ENCODE results near the gene SLC12A2.

Gene SLC12A2

GRCh38 chr5:128099944-128100343 is 16.4 kb downstream of the SLC12A2 start:
- no peaks in the 10 kb centered on the region for H3K36me3 ChIP-seq (ENCODE audit: control insufficient read depth, insufficient read depth, low read length)
- H3K9ac ChIP-seq (ENCODE audit: low read depth, low read length) = no peak overlapping the region
- H3K4me3 ChIP-seq (ENCODE audit: low read depth, low read length) = no peak overlapping the region
- no peaks in the 10 kb centered on the region for H3K4me1 ChIP-seq (ENCODE audit: control insufficient read depth, insufficient read depth, low read length)
- no peaks in the 10 kb centered on the region for H3K27me3 ChIP-seq (ENCODE audit: control insufficient read depth, insufficient read depth, low read length)
- H3K9me3 ChIP-seq (ENCODE audit: control insufficient read depth, insufficient read depth, low read length) = peaks cover 5% of the 10 kb centered on the region

GRCh38 chr5:128100860-128101557 is 17.4 kb downstream of the SLC12A2 start:
- H3K4me3 ChIP-seq (ENCODE audit: low read depth, low read length) = no peak overlapping the region
- no peaks in the 10 kb centered on the region for H3K36me3 ChIP-seq (ENCODE audit: control insufficient read depth, insufficient read depth, low read length)
- peaks cover 5% of the 10 kb centered on the region for H3K9me3 ChIP-seq (ENCODE audit: control insufficient read depth, insufficient read depth, low read length)
- no peaks in the 10 kb centered on the region for H3K4me1 ChIP-seq (ENCODE audit: control insufficient read depth, insufficient read depth, low read length)
- H3K9ac ChIP-seq (ENCODE audit: low read depth, low read length) = no peak overlapping the region
- H3K27me3 ChIP-seq (ENCODE audit: control insufficient read depth, insufficient read depth, low read length) = no peaks in the 10 kb centered on the region

GRCh38 chr5:128101676-128102075 is 18.1 kb downstream of the SLC12A2 start:
- Histone ChIP-seq H3K9ac (ENCODE audit: low read depth, low read length) (no peak overlapping the region), H3K36me3 (ENCODE audit: control insufficient read depth, insufficient read depth, low read length) (no peaks in the 10 kb centered on the region), H3K4me3 (ENCODE audit: low read depth, low read length) (no peak overlapping the region), H3K9me3 (ENCODE audit: control insufficient read depth, insufficient read depth, low read length) (peaks cover 5% of the 10 kb centered on the region), H3K4me1 (ENCODE audit: control insufficient read depth, insufficient read depth, low read length) (no peaks in the 10 kb centered on the region), H3K27me3 (ENCODE audit: control insufficient read depth, insufficient read depth, low read length) (no peaks in the 10 kb centered on the region)

GRCh38 chr5:128105203-128105602 is 21.6 kb downstream of the SLC12A2 start:
- Histone ChIP-seq H3K4me3 (ENCODE audit: low read depth, low read length) (no peak overlapping the region), H3K36me3 (ENCODE audit: control insufficient read depth, insufficient read depth, low read length) (no peaks in the 10 kb centered on the region), H3K9me3 (ENCODE audit: control insufficient read depth, insufficient read depth, low read length) (no peaks in the 10 kb centered on the region), H3K9ac (ENCODE audit: low read depth, low read length) (no peak overlapping the region), H3K27me3 (ENCODE audit: control insufficient read depth, insufficient read depth, low read length) (no peaks in the 10 kb centered on the region), H3K4me1 (ENCODE audit: control insufficient read depth, insufficient read depth, low read length) (no peaks in the 10 kb centered on the region)

GRCh38 chr5:128109138-128109537 is 25.6 kb downstream of the SLC12A2 start:
- Histone ChIP-seq H3K36me3 (ENCODE audit: control insufficient read depth, insufficient read depth, low read length) (no peaks in the 10 kb centered on the region), H3K27me3 (ENCODE audit: control insufficient read depth, insufficient read depth, low read length) (no peaks in the 10 kb centered on the region), H3K9ac (ENCODE audit: low read depth, low read length) (no peak overlapping the region), H3K9me3 (ENCODE audit: control insufficient read depth, insufficient read depth, low read length) (no peaks in the 10 kb centered on the region), H3K4me3 (ENCODE audit: low read depth, low read length) (no peak overlapping the region), H3K4me1 (ENCODE audit: control insufficient read depth, insufficient read depth, low read length) (no peaks in the 10 kb centered on the region)

- H3K9ac ChIP-seq (ENCODE audit: low read depth, low read length) = no peak overlapping the region
- H3K27me3 ChIP-seq (ENCODE audit: control insufficient read depth, insufficient read depth, low read length) = no peaks in the 10 kb centered on the region
- H3K9me3 ChIP-seq (ENCODE audit: control insufficient read depth, insufficient read depth, low read length) = no peaks in the 10 kb centered on the region
- no peaks in the 10 kb centered on the region for H3K36me3 ChIP-seq (ENCODE audit: control insufficient read depth, insufficient read depth, low read length)
- no peaks in the 10 kb centered on the region for H3K4me1 ChIP-seq (ENCODE audit: control insufficient read depth, insufficient read depth, low read length)
- no peak overlapping the region for H3K4me3 ChIP-seq (ENCODE audit: low read depth, low read length)
Measured at GRCh38 chr5:128109766-128110165, 26.2 kb downstream of the SLC12A2 start.

- Histone ChIP-seq H3K4me3 (ENCODE audit: low read depth, low read length) (no peak overlapping the region), H3K27me3 (ENCODE audit: control insufficient read depth, insufficient read depth, low read length) (no peaks in the 10 kb centered on the region), H3K9ac (ENCODE audit: low read depth, low read length) (no peak overlapping the region), H3K36me3 (ENCODE audit: control insufficient read depth, insufficient read depth, low read length) (no peaks in the 10 kb centered on the region), H3K4me1 (ENCODE audit: control insufficient read depth, insufficient read depth, low read length) (no peaks in the 10 kb centered on the region), H3K9me3 (ENCODE audit: control insufficient read depth, insufficient read depth, low read length) (no peaks in the 10 kb centered on the region)
Measured at GRCh38 chr5:128111818-128112448, 28.4 kb downstream of the SLC12A2 start.

GRCh38 chr5:128116445-128116844 is 32.9 kb downstream of the SLC12A2 start:
- H3K4me1 ChIP-seq (ENCODE audit: control insufficient read depth, insufficient read depth, low read length) = no peaks in the 10 kb centered on the region
- H3K4me3 ChIP-seq (ENCODE audit: low read depth, low read length) = no peak overlapping the region
- no peaks in the 10 kb centered on the region for H3K27me3 ChIP-seq (ENCODE audit: control insufficient read depth, insufficient read depth, low read length)
- no peak overlapping the region for H3K9ac ChIP-seq (ENCODE audit: low read depth, low read length)
- H3K36me3 ChIP-seq (ENCODE audit: control insufficient read depth, insufficient read depth, low read length) = no peaks in the 10 kb centered on the region
- H3K9me3 ChIP-seq (ENCODE audit: control insufficient read depth, insufficient read depth, low read length) = no peaks in the 10 kb centered on the region

GRCh38 chr5:128118214-128118613 is 34.6 kb downstream of the SLC12A2 start:
- Histone ChIP-seq H3K27me3 (ENCODE audit: control insufficient read depth, insufficient read depth, low read length) (no peaks in the 10 kb centered on the region), H3K4me3 (ENCODE audit: low read depth, low read length) (no peak overlapping the region), H3K9ac (ENCODE audit: low read depth, low read length) (no peak overlapping the region), H3K4me1 (ENCODE audit: control insufficient read depth, insufficient read depth, low read length) (no peaks in the 10 kb centered on the region), H3K36me3 (ENCODE audit: control insufficient read depth, insufficient read depth, low read length) (no peaks in the 10 kb centered on the region), H3K9me3 (ENCODE audit: control insufficient read depth, insufficient read depth, low read length) (no peaks in the 10 kb centered on the region)

- H3K36me3 ChIP-seq (ENCODE audit: control insufficient read depth, insufficient read depth, low read length) = no peaks in the 10 kb centered on the region
- H3K27me3 ChIP-seq (ENCODE audit: control insufficient read depth, insufficient read depth, low read length) = no peaks in the 10 kb centered on the region
- H3K4me1 ChIP-seq (ENCODE audit: control insufficient read depth, insufficient read depth, low read length) = no peaks in the 10 kb centered on the region
- H3K4me3 ChIP-seq (ENCODE audit: low read depth, low read length) = no peak overlapping the region
- H3K9me3 ChIP-seq (ENCODE audit: control insufficient read depth, insufficient read depth, low read length) = no peaks in the 10 kb centered on the region
- no peak overlapping the region for H3K9ac ChIP-seq (ENCODE audit: low read depth, low read length)
Measured at GRCh38 chr5:128121651-128122050, 38.1 kb downstream of the SLC12A2 start.

GRCh38 chr5:128123936-128124335 is 40.4 kb downstream of the SLC12A2 start:
- no peak overlapping the region for H3K4me3 ChIP-seq (ENCODE audit: low read depth, low read length)
- no peaks in the 10 kb centered on the region for H3K4me1 ChIP-seq (ENCODE audit: control insufficient read depth, insufficient read depth, low read length)
- H3K9me3 ChIP-seq (ENCODE audit: control insufficient read depth, insufficient read depth, low read length) = no peaks in the 10 kb centered on the region
- H3K36me3 ChIP-seq (ENCODE audit: control insufficient read depth, insufficient read depth, low read length) = no peaks in the 10 kb centered on the region
- H3K9ac ChIP-seq (ENCODE audit: low read depth, low read length) = no peak overlapping the region
- H3K27me3 ChIP-seq (ENCODE audit: control insufficient read depth, insufficient read depth, low read length) = no peaks in the 10 kb centered on the region

GRCh38 chr5:128126241-128126640 is 42.7 kb downstream of the SLC12A2 start:
- no peaks in the 10 kb centered on the region for H3K9me3 ChIP-seq (ENCODE audit: control insufficient read depth, insufficient read depth, low read length)
- no peak overlapping the region for H3K4me3 ChIP-seq (ENCODE audit: low read depth, low read length)
- H3K27me3 ChIP-seq (ENCODE audit: control insufficient read depth, insufficient read depth, low read length) = no peaks in the 10 kb centered on the region
- H3K36me3 ChIP-seq (ENCODE audit: control insufficient read depth, insufficient read depth, low read length) = no peaks in the 10 kb centered on the region
- H3K4me1 ChIP-seq (ENCODE audit: control insufficient read depth, insufficient read depth, low read length) = no peaks in the 10 kb centered on the region
- no peak overlapping the region for H3K9ac ChIP-seq (ENCODE audit: low read depth, low read length)

All from iPS-15b (cell line).